Hepatic stellate cell (primary cell): Measurements from ENCODE around the gene ZDHHC16.
"Not testable (repeated sequence)": the region's sequence is repeated elsewhere in the genome, so short reads cannot be mapped to it uniquely, and the experiment has no call there.

Source experiments
- DNase-seq: peaks from one replicate; pipeline ENCODE4 v3.0.0; 2011; ENCODE audit warnings: low spot score

ZDHHC16 gene

DNA sequence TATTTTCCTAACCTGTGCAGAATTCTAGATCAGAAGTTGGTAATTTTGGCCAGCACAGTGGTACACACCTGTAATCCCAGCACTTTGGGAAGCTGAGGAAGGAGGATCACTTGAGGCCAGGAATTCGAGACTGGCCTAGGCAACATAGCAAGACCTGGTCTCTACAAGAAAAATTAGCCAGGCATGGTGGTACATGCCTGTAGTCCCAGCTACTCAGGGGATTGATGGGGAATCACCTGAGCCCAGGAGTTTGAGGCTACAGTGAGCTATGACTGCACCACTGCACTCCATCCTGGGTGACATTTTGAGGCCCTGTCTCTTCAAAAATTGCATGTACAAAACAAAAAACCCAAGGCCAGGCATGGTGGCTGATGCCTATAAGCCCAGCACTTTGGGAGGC lies 11.4 kb upstream of the ZDHHC16 start:
- DNase-seq, result no peak

DNA sequence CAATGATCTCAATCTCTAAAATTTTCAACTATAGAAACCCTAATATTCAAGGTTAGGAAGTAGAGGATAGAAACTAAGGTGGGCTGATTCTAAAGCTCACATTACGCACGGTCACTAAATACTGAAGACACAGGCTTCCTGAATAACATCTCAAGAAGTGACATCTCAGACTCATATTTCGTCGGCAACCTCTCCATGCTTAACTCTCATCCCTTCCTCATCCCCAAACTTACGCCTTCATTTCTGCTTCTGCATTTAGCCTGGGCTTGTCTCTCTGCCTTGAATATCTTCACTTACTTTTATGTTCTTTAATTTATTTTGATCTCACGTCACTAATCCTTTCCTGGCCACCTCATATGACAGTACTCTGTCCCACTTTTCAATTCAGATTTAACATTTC lies 10.8 kb upstream of the ZDHHC16 start:
- DNase-seq, result no peak

DNA sequence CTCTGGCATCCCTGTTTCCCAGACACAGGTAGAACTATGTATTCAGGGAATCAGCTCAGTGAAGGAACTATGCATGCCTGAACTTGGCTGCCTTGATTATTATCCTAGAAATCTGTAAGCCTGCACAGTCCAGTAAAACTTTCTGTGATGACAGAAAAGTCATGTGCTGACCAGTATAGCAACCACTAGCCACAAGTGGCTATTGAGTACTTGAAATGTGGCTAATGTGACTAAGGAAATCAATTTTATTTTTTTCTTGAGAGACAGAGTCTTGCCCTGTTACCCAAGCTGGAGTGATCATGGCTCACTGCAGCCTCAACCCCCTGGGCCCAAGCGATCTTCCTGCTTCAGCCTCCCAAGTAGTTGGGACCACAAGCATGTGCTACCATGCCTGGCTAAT lies 3.7 kb upstream of the ZDHHC16 start:
- DNase-seq, result no peak

DNA sequence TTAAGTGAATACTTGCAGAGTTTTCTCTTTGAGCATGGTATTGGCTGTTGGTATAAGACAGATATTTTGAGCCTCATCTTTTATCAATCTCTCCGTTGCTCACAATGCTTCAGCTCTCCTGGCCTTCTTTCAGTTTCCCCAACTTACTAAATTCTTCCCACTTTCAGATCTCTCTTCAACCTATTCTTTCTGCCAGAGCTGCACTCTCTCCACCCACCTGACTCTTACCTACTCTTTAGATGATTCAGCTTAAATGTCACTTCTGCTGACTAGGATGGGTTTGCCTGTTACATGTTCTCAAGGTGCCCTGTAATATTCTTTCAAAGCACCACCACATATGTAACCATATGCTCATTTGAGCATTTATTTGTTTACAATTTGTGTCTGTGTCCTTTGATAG lies 1.8 kb upstream of the ZDHHC16 start:
- DNase-seq, result no peak

DNA sequence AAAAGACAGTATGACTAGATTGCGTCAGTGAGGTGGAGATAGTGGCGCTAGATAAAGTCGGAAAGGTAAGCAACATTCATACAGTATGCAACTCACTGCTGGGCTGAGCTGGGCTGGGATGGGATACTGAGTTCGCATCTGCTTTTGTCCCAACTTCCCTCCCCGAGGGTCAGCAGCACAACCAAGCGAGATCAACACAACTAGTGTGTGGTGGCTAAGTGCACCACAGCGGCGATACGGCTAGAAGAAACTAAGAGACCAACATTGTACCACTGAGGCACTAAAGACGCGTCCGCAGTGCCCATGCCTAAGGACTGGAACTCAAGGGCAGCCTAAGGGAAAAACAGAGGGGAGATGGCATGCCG lies 636 bp upstream of the ZDHHC16 start:
- no peak for DNase-seq

DNA sequence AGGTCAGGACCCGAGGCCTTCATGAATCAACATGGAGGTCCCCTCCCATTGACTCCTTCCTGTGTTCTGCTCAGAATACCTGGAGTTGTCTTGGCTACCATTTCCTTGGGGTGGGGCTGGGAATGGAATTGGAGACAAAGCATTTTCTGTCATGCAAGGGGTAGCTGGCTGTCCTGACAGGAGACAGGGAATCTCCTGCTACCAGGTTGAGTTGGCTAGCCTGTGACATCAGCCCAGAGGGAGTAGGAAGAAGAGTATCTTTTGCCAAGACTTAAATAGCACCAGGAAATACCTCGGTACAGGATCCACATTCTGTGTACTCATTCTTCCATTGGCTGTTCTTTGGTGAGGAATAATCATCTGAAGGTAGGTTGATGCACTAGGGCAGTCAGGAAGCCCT lies 4.9 kb downstream of the ZDHHC16 start:
- DNase-seq, result no peak

DNA sequence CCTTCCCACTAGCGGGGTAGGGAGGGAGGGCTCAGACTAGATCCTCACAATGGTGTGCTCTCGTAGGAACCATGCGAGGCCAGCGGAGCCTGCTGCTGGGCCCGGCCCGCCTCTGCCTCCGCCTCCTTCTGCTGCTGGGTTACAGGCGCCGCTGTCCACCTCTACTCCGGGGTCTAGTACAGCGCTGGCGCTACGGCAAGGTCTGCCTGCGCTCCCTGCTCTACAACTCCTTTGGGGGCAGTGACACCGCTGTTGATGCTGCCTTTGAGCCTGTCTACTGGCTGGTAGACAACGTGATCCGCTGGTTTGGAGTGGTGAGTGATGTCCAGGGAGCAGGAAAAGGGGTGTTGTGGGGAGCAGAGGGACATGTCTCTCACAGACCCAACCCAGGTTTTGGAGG lies 5.6 kb downstream of the ZDHHC16 start:
- no peak for DNase-seq

DNA sequence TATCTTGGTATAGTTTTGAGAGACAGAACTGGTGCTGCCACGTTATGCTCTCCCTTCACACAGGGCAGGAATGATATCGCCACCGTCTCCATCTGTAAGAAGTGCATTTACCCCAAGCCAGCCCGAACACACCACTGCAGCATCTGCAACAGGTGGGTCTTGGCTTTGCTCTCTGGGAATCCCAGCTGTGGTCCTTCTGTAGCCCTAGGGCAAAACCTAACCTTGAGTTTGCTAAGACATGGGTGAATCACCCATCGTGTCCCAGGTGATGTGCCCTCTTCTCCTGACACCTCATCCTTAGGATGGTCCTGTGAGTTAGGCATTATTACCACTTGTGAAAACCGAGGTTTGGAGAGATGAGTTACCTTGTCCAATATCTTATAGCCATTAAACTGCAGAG lies 6.4 kb downstream of the ZDHHC16 start:
- no peak for DNase-seq

DNA sequence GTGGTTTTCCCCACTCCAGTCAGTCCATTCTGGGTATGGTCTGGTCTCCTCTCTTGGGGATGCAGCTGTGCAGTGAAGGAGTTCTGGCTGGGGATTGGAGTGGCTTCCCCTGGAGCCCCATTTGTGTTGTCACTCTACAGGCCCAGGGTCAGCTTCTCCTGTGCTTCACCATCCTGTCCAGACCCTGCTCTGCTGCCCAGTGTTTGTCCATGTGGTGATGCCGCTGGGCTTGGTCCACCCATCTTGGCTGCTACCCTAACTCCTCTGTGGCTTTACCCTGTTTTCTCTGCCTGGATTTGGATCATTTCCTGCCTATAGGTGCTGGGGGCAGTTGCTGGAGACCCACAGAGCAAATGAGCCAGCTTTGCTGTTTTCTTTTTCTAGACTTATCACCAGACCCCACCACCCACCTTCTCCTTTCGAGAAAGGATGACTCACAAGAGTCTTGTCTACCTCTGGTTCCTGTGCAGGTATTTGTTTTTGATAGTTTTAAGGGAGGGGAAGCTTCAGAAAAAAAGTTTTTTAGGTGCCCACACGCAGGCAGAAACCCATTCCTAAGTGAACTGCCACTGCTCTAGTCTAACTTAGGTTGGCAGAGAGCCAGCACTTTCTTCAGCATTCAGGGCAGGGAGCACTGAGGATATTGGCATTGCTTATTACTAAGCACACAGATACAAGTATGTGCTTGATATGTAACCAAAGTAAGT lies 8.5 kb downstream of the ZDHHC16 start:
- DNase-seq, result no peak

DNA sequence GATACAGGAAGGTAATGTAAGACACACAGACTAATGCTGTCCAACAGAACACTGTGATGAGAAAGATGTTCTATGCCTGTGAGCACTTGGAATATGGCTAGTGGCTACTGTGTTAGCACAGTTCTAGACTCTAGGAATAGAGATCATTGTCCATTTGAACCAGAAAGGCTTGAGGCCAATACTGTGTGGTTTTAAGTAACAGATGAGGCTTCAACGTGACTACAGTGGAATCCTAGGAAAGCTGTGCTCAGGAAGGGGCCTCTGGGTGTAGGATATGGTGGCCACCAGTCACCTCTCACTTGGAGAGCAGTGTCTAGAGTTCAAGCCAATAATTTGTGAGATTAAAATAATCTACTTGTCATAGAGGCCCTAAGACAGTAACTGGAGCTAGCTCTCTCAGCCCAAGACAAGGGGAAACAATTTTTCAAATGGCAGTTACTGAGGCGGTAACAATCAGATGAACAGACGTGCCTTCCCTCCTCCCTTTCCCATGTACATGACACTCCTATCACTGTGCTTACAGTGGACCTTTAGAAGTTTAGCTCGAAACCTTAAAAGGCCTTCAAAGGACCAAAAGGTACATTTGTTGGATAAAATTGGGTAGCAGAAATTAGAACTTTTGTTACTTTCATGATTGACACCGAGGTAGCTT lies 10.2 kb downstream of the ZDHHC16 start:
- no peak for DNase-seq

DNA sequence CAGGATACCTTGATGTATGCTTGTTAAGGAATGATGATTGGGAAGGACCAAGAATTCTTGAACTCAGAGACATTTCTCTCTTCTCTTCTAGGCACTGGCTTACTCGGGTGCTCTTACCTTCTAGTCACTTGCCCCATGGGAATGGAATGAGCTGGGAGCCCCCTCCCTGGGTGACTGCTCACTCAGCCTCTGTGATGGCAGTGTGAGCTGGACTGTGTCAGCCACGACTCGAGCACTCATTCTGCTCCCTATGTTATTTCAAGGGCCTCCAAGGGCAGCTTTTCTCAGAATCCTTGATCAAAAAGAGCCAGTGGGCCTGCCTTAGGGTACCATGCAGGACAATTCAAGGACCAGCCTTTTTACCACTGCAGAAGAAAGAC lies 10.7 kb downstream of the ZDHHC16 start:
- DNase-seq, result no peak

DNA sequence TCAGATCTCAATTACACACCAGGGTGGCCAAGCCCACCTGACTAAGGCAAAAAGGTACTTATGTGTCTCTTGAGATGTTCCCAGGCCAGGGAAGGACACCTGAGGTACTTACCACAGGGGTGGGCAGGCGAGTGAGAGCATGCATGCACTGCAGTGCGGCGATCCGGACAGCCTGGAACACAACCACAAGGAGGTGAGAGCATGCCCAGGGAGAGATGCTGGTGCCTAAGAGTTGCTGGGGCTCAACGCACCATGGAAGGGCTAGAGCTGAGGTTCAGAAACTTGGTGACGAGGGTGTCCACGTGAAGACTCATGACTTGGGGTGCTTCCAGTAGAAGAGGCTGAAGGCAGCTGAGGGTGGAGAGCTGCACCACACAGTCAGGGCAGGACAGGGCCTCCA lies 13.1 kb downstream of the ZDHHC16 start:
- no peak for DNase-seq

DNA sequence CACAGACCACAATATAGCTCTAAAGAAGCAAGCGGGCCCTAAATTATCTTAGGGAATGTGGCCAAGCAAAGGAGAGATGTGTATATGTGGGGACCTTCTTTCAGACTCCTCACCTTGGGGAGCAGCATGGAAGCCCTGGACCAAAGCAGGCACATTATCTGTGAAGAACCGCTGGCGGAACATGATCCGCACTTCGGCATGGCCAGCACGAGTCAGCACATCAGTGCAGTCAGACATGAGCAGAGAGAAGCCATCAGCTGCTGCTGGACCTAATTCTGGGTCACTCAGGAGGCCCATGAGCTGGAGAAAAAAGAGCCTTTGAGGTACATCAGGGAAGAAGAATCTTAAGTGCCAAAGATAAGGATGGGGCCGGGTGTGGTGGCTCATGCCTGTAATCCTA lies 14.0 kb downstream of the ZDHHC16 start:
- DNase-seq, result no peak

DNA sequence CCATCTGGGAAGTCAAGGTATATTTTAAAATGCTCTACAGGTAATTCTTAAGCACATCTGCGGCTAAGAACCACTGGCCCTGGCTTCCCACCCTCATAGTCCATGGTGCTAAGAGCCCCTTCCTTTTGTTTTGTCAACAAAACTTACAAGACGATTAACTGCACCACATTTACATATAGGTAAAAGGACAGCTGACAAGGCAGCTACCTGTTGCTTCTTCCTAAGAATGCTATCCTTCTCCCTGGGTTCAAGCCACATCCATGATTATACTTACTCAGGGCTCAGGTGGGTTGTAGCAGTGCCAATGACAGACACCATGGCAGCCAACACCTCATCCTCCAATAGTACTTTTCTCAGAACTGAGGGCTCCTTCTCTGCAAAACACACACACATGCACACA lies 16.3 kb downstream of the ZDHHC16 start:
- no peak for DNase-seq

DNA sequence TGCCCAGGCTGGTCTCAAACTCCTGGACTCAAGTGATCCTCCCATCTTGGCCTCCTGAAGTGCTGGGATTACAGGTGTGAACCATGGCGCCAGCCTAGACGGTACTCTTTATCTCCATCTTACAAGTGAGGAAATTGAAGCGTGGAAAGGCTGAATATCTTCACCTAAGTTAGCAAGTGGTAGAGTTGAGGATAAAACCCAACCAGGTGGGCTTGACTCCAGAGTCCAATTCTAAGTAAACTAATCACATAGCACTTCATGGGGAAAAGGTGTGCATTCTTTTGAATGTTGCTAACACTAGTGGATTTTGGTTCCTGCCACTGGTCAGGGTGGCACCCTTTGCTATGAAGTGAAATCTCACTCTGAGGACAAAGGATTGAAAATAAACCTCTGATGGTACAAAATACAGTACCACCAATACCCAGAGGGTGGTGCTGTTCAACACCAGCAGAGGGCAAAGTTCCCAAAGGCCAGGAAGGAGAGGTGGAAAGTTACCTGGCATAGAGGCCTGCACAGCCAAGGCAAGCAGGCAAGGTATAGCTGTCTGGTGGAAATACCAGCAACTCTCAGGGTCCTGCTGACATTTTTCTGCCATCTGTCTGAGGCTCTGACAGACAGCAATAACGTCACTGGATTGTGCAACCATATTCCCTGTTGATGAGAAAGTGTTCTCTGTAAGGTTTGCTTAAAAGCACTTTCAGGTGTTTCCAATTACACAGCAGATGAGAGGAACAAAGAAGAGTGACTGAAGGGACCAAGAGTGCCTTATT lies 17.6 kb downstream of the ZDHHC16 start:
- peak; percentile 43 for DNase-seq

DNA sequence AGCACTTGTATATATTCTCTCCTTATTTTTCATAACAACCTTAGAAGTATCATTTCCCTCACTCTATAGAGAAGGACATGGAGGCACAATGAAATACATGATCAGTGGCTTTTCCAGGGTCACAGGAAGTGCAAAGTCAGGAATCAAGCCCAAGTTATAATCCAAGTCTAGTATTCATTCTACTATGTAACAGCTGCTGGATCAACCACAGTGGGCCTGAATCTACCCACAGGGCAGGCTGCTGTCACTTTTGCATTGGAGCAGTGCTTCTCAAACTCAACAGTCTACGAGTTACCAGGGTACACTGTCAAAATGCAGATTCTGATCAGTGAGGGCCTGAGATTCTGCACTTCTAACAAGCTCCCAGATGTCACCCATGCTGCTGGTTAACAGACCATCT lies 18.3 kb downstream of the ZDHHC16 start:
- no peak for DNase-seq

DNA sequence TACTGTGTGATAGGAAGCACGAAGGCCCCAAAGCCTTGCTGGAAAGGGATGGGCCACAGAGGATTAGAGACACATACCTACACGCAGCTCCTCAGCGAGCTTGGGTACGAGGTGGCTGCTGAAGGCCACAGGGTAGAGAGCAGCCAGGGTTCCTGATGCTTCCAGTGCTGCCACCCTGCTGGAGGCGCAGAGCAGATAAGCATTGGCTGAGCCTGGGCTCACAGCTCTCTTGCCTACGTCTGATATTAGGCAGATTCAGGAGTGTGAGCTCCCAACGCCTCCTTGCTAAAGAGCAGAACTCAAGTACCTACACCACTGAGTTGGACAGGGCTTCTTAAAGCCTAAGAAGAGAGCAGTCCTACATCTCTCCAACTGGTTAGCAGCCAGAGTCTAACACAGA lies 20.0 kb downstream of the ZDHHC16 start:
- no peak for DNase-seq

DNA sequence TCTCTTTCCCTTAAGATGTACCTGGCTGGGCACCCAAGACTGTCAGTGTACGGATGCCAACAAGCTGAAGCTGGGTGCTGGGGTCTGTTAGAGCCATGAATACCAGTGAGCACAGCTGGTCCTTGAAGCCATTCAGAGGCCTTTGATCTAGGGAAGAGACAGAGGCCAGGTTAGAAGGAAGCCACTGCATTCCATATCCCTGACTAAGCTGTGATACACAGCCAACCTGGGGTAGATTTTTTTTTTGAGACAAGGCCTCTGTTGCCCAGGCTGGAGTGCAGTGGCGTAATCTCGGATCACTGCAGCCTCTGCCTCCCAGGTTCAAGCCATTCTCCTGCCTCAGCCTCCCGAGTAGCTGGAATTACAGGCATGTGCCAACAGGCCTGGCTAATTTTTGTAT lies 20.8 kb downstream of the ZDHHC16 start:
- DNase-seq, result no peak

DNA sequence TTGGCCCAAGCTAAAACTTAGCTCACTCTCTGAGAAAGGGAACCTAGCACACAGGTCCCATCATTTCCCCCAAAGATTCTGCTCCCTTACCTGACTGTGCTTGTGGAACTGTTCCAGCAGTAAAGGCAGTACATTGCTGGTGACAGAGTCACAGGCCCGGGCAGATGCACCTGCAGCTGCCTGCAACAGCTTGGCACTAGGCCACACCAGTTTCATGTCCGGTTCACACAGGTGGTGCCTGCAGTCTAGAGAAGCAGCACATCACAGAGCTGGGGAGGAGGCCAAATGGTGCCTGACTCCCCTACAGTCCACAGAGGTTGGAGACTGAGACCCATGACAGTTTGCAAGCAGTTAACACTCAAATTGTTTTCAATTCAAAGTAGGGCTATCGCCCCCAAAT lies 22.2 kb downstream of the ZDHHC16 start:
- DNase-seq, result no peak

DNA sequence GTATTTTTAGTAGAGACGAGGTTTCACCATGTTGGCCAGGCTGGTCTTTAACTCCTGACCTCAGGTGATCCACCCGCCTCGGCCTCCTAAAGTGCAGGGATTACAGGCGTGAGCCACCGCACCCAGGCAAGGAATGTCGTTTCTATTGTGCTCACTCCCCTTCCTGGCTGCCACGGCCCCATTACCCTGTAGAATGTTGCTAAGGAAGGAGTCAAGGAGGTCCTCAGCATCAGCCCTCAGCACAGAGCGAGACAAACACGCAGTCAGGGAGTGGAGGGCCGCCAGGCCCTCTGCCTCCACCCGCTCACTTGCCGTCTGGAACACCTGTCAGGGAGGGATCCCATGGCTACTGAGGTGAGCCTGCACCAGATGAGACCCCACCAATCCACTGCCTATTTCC lies 22.8 kb downstream of the ZDHHC16 start:
- DNase-seq, result not testable (repeated sequence)

DNA sequence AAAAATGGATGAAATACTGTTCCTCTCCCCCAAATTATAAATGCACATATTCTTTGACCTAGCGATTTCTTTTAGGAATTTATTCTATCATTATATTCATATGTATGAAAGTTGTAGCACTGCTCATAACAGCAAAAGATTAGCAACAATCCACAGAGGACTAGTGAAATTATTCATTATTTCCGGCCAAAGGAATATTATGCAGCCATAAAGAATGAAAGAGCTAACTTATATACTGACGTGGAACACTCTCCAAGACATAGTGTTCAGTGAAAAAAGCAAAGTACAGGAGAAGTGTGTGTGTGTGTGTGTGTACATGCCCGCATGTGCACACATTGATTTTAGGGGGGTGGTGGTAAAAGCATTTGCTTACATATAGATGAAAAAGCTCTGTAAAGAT lies 28.9 kb downstream of the ZDHHC16 start:
- DNase-seq, result no peak

DNA sequence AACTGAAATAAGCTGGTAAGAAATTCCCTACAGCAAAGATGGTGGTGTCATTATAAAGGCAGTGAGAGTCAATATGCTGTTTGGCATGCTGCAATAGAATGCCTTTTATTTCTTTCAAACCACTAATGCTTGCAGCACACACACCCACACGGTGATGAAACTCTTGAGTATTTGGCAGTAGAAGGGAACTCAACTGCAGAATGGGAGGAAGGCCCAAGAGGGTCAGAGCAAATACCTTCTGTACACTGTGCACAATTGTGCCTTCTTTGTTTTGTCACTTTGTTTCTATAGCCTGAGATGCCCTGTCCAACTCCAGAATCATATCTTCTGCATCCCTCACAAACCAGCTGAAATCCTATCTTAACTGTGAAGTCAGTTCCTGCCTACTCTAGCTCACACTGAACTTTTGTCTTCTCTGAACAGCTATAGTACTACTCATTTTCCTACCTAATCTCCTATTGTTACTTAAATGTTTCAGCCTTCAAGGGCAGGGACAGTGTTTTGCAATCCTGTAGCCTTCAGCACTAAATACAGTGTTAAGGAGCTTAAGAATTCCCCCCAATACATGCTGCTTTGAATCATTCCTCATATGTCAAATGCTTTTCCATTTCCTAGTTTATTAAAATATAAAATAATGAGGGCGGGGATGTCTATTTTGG lies 30.1 kb downstream of the ZDHHC16 start:
- no peak for DNase-seq

DNA sequence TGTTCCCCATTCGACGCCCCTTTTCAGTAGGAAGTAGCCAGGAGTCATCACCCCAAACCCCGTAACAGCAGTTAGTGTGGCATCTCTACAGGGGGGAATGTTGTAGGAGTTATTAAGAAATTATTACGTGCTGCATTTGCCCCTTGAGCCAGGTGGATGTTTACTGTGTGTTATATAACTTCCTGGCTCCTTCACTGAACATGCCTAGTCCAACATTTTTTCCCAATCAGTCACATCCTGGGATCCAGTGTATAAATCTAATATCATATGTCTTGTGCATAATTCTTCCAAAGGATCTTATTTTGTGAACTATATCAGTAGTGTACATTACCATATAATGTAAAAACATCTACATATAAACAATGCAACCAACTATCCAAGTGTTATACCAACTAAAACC lies 33.4 kb downstream of the ZDHHC16 start:
- not testable (repeated sequence) for DNase-seq
